GM18870 (cell line): ENCODE data around the gene TLE4.
"Not testable (repeated sequence)": the region's sequence is repeated elsewhere in the genome, so short reads cannot be mapped to it uniquely, and the experiment has no call there.

Experiments used
- ATAC-seq: cut with Tn5 transposase; IDR thresholded peaks from one replicate; pipeline ENCODE4 v1.9.1; 2021; ENCODE audit warnings: moderate library complexity; ENCODE audit not compliant: unreplicated experiment

The TLE4 gene

GRCh38 chr9:79630521-79631403, 59.0 kb downstream of the TLE4 start:
- ATAC-seq: peak; percentile 94

DNA sequence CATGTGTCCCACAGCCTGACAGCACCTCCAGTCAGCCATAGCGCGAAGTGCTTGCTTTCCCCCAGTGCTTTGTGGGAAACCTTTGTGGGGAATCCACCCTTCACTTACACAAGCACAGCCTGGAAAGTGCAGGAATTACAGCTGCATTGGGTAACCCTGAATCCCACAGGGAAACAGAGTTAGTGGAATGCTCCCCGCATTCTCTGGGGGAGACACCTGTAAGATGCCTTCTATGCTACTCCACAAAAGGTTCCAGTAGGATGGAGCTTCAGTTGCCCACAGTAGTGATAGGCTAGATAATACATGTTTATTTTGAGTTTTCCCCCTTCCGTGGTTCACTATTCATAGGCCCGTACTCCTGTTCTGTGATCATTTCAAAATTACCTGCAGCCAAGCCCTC, 60.3 kb downstream of the TLE4 start:
- no peak for ATAC-seq

DNA sequence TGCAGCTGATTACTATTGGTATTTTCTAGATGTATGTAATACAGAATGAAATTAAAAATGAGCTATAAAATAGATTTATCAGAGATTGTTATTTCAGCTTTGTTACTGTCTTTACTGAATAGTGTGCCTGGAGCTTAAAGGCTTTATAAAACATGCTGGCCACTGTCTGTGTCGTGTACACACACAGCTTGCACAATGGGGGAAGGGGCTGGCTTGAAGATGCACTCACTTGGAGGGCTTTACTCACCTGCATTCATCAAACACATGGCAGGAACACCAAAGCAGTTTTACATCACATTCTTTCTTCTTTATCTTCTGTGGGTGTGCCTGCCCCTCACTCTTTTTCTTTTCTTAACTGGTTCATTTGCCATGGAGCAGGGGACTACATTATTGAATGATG, 60.9 kb downstream of the TLE4 start:
- ATAC-seq: no peak

GRCh38 chr9:79633558-79633957, 61.8 kb downstream of the TLE4 start:
- ATAC-seq: no peak

- ATAC-seq: no peak
These were observed 65.6 kb downstream of the TLE4 start for GRCh38 chr9:79637177-79637925.

DNA sequence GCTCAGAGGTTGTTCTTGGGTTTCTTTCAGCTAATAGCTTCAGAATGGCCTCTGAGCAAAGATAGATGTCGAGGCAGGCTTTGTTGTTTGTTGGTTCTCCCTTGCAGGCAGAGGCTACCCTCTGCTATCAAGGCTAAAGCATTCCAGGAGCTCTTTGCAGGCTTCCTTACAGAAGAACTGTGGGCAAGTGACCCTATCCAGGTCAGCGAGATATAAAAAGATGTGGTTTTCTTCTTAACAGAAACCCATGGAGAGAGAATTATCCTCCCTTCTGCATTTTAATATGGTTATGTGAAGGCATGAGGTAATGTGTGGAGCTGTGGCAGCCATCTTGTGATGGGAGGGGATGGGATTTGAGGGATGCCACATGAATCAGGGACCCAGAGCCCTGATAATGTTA, 67.0 kb downstream of the TLE4 start:
- no peak for ATAC-seq

DNA sequence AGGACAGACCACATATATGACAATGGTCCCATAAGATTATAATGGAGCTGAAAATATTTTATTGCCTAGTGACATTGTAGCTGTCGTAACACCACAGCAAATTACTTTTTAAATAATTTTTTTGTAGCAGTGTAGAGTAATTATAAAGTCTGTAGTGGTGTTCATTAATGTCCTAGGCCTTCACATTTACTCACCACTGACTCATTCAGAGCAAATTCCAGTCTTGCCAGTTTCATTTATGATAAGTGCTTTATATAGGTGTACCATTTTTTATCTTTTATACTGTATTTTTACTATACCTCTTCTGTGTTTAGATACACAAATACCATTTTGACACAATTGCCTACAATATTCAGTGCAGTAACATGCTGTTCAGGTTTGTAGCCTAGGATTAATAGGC, 67.6 kb downstream of the TLE4 start:
- no peak for ATAC-seq

DNA sequence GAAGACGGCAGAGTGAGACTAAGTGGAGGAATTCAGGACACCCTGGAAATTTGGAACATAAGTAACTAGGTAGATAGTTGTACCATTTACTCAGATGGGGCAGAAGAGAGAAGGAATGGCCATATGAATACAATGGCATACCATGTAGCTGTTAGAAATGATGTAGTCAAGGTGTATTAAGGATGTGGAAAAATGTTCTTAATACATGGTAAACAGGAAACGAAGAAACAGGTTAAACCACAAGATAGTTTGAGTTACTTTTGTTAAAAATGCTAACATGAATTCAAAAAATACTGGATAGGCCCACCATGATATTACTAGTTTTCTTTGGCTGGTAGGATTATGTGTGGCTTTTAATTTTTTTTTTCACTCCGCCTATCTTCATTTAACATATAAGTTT, 68.3 kb downstream of the TLE4 start:
- not testable (repeated sequence) for ATAC-seq

DNA sequence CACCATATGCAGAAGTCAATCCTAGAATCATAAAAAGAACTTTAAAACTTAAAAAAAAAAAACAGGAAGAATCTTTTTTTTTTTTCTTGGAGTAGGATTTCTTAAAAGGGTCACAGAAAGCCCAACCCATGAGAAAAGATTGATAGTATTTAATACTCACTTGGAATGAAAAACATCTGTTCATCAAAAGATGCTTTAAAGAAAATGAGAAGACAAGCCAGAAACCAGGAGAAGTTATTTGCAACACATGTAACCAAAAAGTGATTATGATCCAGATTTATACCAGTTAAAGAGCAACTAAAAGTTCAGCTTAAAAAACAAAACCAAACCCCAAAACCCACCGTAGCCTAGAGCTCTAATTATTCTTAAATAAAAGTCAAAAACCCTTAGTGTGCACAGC, 69.3 kb downstream of the TLE4 start:
- ATAC-seq: no peak

- no peak for ATAC-seq
These were observed 70.9 kb downstream of the TLE4 start for GRCh38 chr9:79642671-79643070.

DNA sequence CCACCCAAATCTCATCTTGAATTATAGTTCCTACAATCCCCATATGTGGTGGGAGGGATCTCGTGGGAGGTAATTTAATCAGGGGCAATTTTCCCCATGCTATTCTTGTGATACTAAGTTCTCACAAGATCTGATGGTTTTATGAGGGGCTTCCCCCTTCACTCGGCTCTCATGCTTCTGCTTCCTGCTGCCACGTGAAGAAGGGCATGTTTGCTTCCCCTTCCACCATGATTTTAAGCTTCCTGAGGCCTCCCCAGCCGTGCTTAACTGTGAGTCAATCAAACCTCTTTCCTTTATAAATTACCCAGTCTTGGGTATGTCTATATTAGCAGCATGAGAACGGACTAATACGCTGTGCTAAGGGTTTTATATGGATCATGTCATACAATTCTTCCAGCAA, 72.3 kb downstream of the TLE4 start:
- no peak for ATAC-seq

GRCh38 chr9:79644601-79645000, 72.8 kb downstream of the TLE4 start:
- ATAC-seq: no peak

- no peak for ATAC-seq
These were observed 73.3 kb downstream of the TLE4 start for GRCh38 chr9:79645110-79645509.

DNA sequence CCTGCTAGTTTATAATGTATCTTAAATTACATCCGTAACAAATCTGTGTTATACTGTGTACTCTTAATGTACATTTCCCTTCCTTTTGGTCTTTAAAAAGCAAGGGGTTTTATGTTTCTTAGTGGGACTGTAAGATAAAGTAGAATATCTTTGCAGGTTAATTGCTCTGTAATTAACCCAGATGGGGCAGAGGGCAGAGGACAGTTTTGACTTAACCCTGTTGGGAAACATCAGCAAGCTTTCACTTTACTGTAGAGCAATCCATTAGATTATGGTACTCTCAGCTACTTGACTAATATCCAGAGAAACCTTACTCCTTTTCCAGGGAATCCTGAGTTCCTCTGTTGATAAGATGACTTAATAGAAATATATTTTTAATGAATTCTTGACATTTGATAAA, 74.3 kb downstream of the TLE4 start:
- ATAC-seq: no peak

DNA sequence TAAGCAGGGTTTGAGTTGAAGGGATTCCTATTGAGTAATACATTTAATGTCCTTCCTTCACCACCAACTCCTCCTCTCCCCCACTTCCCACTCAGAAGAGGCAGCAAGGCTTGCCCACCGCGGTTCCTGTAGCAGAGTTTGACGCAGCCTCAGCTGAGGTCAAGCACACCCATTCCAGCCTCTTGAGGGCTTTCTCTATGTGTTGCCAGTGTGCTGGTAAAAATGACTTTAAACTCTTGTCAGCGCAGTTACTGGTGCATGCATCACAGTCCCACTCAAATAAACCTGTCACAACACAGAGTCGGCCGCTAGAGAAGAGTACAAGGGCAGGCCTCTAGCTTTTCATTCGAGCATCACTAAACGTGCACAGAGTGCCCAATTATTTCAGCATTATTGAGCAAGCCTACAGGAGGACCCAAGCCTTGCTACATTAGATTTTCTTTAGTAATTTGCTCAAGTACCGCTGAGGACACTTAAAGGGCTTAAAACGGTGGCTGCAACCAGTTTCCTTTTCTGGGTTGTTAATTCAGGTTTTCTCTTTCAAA, 79.6 kb downstream of the TLE4 start:
- no peak for ATAC-seq

DNA sequence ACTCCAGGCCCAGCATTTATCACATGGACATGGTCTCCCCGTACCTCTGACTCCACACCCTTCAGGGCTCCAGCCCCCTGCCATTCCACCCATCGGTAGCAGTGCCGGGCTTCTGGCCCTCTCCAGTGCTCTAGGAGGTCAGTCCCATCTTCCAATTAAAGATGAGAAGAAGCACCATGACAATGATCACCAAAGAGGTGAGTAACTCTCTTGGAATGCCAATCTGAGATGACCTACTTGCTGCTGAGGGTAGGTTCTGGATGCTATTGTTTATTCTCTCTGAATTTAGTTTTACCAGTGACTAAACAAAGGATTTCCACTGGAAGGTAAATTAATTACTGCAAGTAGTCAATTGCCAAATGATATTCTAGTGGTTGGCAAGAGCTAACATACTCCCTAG, 80.8 kb downstream of the TLE4 start:
- no peak for ATAC-seq

GRCh38 chr9:79654591-79655382, 83.0 kb downstream of the TLE4 start:
- ATAC-seq: not testable (repeated sequence)

- ATAC-seq: no peak
These were observed 83.8 kb downstream of the TLE4 start for GRCh38 chr9:79655551-79655950.

DNA sequence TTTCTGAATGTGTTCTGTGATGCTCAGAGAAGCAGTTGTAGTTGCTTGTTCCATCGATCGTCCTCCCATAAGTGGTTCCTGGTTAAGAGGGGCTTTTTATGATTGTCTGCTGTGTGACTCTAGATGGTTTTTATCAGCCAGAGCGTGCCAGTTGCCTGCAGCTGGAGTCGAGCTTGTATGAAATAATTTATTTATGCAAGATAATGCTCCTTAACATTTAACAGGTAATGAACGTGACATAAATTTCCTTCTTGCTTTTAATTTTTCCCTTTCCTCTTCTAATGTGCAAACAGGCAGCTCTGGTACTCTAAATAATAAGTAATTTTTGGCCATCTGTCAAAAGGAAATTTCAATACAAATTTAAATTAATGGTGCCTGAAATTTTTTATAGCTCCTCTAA, 84.4 kb downstream of the TLE4 start:
- ATAC-seq: no peak

GRCh38 chr9:79657891-79658290, 86.1 kb downstream of the TLE4 start:
- ATAC-seq: no peak

GRCh38 chr9:79658926-79659325, 87.2 kb downstream of the TLE4 start:
- ATAC-seq: no peak
